ENCODE data around the gene KCNH1. TPM values are rescaled to one million over a fixed set of nuclear protein-coding genes. Genes with fewer than 3 reads are reported as not detected.

The KCNH1 gene
- total RNA-seq, 4 donors from 2014 or later: 0.29 to 0.67 (median 0.38) TPM

DNA sequence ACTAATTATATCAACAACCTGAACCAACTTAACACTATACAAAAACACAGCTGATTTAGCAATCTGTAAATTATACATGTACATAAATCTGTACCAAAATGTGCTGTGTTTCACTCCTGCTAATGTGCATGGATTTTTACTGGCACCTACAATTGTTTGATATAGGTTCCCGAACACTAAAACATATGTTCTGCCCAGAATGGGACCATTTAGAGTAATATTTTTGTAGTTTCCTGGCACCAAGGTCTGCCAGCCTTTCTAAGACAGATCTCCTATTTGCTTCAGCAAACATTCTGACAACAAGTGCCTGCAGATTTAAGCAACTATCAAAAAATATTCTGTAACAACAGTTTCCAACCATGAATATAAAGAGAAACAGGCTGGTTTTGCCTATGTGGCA lies 4.2 kb downstream of the KCNH1 start:
- in situ Hi-C loops (cut with MboI; ENCODE audit: low sequenced_read_pairs in 4 of 4): loop anchor here (10.0 to 25.0 kb wide), 4 partner anchors 542 to 725 kb away; no protein-coding TSS in a partner anchor
- peaks cover 12 to 27% (median 23%) of the 10 kb centered on the region in 3 donors for H3K27me3 ChIP-seq

DNA sequence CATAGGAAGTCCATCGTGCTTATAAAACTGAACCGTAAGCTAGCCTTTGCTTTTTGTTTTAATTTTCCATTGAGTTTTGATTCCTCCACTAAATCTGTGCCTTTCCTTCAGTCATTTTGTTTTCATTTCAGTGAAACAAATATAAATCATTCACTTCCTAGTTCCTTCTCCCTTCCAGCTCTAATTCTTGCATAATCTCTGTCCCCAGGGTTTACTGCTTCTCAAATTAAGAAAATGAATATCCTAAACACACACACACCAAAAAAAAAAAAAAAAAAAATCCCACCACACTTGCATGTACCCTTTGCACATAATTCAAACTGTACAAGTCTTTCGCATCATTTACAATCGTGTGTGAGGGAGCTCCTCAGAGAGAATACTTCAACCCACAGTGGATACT lies 6.8 kb downstream of the KCNH1 start:
- TF ChIP-seq, protein P1, sequence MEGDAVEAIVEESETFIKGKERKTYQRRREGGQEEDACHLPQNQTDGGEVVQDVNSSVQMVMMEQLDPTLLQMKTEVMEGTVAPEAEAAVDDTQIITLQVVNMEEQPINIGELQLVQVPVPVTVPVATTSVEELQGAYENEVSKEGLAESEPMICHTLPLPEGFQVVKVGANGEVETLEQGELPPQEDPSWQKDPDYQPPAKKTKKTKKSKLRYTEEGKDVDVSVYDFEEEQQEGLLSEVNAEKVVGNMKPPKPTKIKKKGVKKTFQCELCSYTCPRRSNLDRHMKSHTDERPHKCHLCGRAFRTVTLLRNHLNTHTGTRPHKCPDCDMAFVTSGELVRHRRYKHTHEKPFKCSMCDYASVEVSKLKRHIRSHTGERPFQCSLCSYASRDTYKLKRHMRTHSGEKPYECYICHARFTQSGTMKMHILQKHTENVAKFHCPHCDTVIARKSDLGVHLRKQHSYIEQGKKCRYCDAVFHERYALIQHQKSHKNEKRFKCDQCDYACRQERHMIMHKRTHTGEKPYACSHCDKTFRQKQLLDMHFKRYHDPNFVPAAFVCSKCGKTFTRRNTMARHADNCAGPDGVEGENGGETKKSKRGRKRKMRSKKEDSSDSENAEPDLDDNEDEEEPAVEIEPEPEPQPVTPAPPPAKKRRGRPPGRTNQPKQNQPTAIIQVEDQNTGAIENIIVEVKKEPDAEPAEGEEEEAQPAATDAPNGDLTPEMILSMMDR (IDR thresholded peaks at IDR 0.05 in 4 of 5, conservative IDR thresholded peaks at IDR 0.05 in 1 of 5): no peak
- no peak for TF ChIP-seq POLR2A (IDR thresholded peaks at IDR 0.05)
- Histone ChIP-seq H3K4me1 (no peaks in the 10 kb centered on the region), H3K36me3 (no peaks in the 10 kb centered on the region), H3K27ac (no peak overlapping the region), H3K4me3 (no peak overlapping the region), H3K27me3 (peaks cover 0 to 14% (median 11%) of the 10 kb centered on the region in 3 donors), H3K9me3 (no peaks in the 10 kb centered on the region)
- intact Hi-C loops (cut with DNase I; ENCODE audit: low total_unique reads): loop anchor here (10.0 kb wide), 1 partner anchor 212 kb away; no protein-coding TSS in a partner anchor
- DNase-seq: no peak
- in situ Hi-C loops (cut with MboI; ENCODE audit: low sequenced_read_pairs in 4 of 4): loop anchor here in 3 of 4 donors (25.0 kb wide), 2 partner anchors 540 to 715 kb away; no protein-coding TSS in a partner anchor
- ATAC-seq: no peak

More for the DNA sequence above, 4.2 kb downstream of the KCNH1 start:
- Histone ChIP-seq H3K4me1 (peaks cover 0 to 9% of the 10 kb centered on the region in 2 donors), H3K4me3 (no peak overlapping the region), H3K36me3 (no peaks in the 10 kb centered on the region), H3K27ac (no peak overlapping the region), H3K9me3 (no peaks in the 10 kb centered on the region)
- ATAC-seq (no peak), DNase-seq (no peak)
- no peak for TF ChIP-seq POLR2A (IDR thresholded peaks at IDR 0.05)
- TF ChIP-seq, protein P1 (IDR thresholded peaks at IDR 0.05 in 4 of 5, conservative IDR thresholded peaks at IDR 0.05 in 1 of 5): no peak
- intact Hi-C loops (cut with DNase I; ENCODE audit: low total_unique reads): loop anchor here (5.0 to 10.0 kb wide), 2 partner anchors 215 to 532 kb away; no protein-coding TSS in a partner anchor

DNA sequence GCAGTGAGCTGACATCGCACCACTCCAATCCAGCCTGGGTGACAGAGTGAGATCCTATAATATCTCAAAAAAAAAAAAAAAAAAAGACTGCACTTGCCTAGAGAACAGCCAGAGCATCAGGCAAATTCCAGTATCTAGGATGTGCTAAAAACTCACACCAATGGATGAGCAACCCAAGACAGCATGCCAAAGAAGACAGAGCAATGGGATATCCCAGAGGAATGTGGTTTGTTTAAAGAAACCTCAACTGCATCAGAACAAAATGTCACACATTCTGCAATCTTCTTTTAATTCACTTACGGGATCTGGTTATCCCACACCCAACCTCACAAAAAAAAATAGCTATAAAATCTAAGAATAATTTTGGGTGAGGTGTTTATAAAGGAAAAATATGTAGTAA lies 7.3 kb downstream of the KCNH1 start:
- peak; percentile 44 to 47 for ATAC-seq
- no peak overlapping the region for H3K27ac ChIP-seq
- no peaks in the 10 kb centered on the region for H3K36me3 ChIP-seq

DNA sequence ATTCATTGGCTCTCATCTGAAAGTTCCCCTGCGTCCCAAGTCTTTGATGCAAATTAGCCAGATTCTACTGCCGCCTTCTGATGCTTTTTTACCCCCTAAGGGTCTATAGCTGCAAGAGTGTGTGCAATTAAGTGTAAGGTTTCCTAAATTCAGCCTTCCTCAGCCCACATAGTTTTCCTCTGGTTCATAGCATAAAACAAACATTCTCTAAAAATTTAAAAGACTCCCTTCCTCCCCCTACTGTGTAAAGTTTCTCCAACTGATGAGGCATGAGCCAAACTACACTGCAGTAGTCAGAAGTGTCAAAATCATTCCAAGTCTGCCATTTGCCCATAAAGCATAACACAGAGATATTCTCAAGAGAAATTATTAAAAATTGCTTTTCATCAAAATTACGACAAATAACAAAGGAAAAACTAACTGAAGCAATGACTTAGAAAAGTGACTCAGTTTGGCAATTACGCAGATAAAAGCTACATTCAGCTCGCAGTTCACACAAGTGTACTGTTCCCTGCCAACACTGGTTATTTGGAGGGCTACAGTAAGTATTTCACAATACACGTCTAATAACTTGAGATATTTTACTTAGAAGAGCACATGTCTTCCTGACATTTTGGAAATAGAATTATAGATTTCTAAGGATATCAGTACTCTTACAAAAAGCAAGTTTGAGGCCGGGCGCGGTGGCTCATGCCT lies 15.4 kb downstream of the KCNH1 start:
- peak; percentile 39 to 44 for ATAC-seq
- Histone ChIP-seq H3K36me3 (no peaks in the 10 kb centered on the region), H3K9me3 (no peaks in the 10 kb centered on the region), H3K4me3 (no peak overlapping the region), H3K4me1 (no peaks in the 10 kb centered on the region), H3K27me3 (no peaks in the 10 kb centered on the region), H3K27ac (no peak overlapping the region)
- TF ChIP-seq, protein P1 (IDR thresholded peaks at IDR 0.05 in 4 of 5, conservative IDR thresholded peaks at IDR 0.05 in 1 of 5): no peak
- no peak for TF ChIP-seq POLR2A (IDR thresholded peaks at IDR 0.05)
- no peak for DNase-seq
- intact Hi-C loops (cut with DNase I; ENCODE audit: low total_unique reads) (no loop called here), in situ Hi-C loops (cut with MboI; ENCODE audit: low sequenced_read_pairs in 4 of 4) (no loop called here)

More for the DNA sequence above, 7.3 kb downstream of the KCNH1 start:
- H3K27me3 ChIP-seq: peaks cover 0 to 9% (median 6%) of the 10 kb centered on the region in 3 donors
- in situ Hi-C loops (cut with MboI; ENCODE audit: low sequenced_read_pairs in 4 of 4): loop anchor here in 3 of 4 donors (25.0 kb wide), 2 partner anchors 539 to 714 kb away; no protein-coding TSS in a partner anchor
- no peak overlapping the region for H3K4me3 ChIP-seq
- intact Hi-C loops (cut with DNase I; ENCODE audit: low total_unique reads): loop anchor here (10.0 kb wide), 1 partner anchor 212 kb away; no protein-coding TSS in a partner anchor
- DNase-seq: no peak
- no peaks in the 10 kb centered on the region for H3K9me3 ChIP-seq
- no peaks in the 10 kb centered on the region for H3K4me1 ChIP-seq
- TF ChIP-seq, protein P1 (IDR thresholded peaks at IDR 0.05 in 4 of 5, conservative IDR thresholded peaks at IDR 0.05 in 1 of 5): no peak
- TF ChIP-seq POLR2A (IDR thresholded peaks at IDR 0.05): no peak
